Measurements from ENCODE around the gene ATP13A3.
A peak's percentile ranks its signal among the peaks of the same experiment; 100 is the strongest.
"Not testable (repeated sequence)": the region's sequence is repeated elsewhere in the genome, so short reads cannot be mapped to it uniquely, and the experiment has no call there.

The ATP13A3 gene

DNA sequence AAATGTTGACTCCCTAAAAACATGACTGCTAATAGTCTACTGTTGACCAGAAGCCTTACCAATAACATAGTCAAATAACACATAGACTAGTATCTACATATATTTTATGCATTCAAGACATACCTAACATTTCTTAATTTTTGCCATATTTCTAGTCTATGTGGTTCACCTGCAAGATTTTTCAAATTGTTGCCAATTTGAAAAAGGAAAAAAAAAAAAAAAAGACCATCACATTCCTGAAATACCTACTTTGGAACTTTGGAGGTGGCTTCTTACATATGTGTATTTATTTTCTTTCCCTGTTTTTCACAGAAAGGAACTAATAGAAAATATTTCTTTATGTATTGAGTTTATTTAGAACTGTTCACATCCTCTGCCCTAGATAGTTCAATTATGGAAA lies 13.4 kb upstream of the ATP13A3 start:
- TF ChIP-seq, protein P1, sequence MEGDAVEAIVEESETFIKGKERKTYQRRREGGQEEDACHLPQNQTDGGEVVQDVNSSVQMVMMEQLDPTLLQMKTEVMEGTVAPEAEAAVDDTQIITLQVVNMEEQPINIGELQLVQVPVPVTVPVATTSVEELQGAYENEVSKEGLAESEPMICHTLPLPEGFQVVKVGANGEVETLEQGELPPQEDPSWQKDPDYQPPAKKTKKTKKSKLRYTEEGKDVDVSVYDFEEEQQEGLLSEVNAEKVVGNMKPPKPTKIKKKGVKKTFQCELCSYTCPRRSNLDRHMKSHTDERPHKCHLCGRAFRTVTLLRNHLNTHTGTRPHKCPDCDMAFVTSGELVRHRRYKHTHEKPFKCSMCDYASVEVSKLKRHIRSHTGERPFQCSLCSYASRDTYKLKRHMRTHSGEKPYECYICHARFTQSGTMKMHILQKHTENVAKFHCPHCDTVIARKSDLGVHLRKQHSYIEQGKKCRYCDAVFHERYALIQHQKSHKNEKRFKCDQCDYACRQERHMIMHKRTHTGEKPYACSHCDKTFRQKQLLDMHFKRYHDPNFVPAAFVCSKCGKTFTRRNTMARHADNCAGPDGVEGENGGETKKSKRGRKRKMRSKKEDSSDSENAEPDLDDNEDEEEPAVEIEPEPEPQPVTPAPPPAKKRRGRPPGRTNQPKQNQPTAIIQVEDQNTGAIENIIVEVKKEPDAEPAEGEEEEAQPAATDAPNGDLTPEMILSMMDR (conservative IDR thresholded peaks at IDR 0.05; ENCODE audit: low read length), result no peak
- no peak for DNase-seq (ENCODE audit: low read depth)
- H3K4me3 ChIP-seq (ENCODE audit: low read length), result no peak overlapping the region

- DNase-seq (ENCODE audit: low read depth); H3K4me3 ChIP-seq (ENCODE audit: low read length): not testable (repeated sequence)
Observed at GRCh38 chr3:194499516-194499915, 12.7 kb upstream of the ATP13A3 start.

DNA sequence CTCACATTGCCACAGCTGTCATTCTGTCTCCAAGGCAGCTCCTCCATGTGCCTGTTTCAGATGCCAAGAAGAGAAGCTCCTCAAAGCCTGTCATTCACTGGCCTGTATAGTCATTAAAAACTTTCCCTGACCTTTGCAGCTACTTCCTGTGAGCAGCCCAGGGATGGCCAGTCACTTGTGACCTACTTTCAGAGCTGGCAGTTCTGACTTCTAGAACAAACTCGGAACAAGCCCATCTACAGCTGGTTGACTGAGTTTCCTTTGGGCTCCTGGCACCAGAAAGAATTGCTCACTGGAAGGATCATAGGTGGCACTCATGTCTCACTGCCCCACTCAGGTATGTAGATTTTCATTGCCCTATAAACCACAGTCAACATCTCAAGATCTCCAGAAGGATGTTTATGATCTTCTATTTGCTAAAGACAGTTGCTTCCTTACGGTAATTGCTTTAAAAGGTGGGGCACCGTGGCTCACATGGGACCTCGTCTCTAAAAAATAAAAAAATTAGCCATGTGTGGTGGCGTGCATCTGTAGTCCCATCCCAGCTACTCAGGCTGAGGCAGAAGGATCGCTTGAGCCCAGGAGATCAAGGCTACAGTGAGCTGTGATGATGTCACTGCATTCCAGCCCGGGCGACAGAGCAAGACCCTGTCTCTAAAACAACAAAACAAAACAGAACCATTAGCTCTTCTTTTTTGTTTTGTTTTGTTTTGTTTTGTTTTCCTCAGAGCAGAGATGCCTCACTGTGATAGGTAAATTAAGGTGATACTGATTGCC lies 11.2 kb upstream of the ATP13A3 start:
- peak; percentile 55 for DNase-seq (ENCODE audit: low read depth)
- H3K4me3 ChIP-seq (ENCODE audit: low read length), result no peak overlapping the region
- TF ChIP-seq, protein P1 (conservative IDR thresholded peaks at IDR 0.05; ENCODE audit: low read length), result no peak

GRCh38 chr3:194496217-194496919 lies 9.6 kb upstream of the ATP13A3 start:
- H3K4me3 ChIP-seq (ENCODE audit: low read length), result no peak overlapping the region
- no peak for DNase-seq (ENCODE audit: low read depth)
- TF ChIP-seq, protein P1 (conservative IDR thresholded peaks at IDR 0.05; ENCODE audit: low read length), result no peak

DNA sequence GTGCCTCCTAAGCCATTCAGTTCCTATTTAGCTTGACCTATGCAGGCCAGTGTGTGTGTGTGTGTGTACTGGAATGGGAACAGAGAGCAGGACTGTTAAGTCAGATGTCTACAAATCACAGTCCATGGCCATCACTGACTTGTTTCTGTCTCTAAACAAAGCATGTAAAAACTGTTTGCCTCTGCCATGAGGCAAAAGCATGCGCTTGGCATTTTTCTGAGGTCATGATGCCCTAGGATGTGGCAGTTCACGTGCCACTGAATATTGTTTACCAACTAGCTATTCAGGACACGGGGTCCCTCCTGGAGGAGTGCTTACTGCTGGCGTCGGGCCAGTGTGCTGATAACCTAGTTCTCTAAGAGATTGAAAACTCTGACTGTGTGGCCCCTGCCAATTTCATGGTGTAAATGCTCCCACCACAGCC lies 8.2 kb upstream of the ATP13A3 start:
- DNase-seq (ENCODE audit: low read depth), result no peak
- H3K4me3 ChIP-seq (ENCODE audit: low read length), result no peak overlapping the region
- TF ChIP-seq, protein P1 (conservative IDR thresholded peaks at IDR 0.05; ENCODE audit: low read length), result no peak

GRCh38 chr3:194493995-194494927 lies 7.5 kb upstream of the ATP13A3 start:
- DNase-seq (ENCODE audit: low read depth), result peak; percentile 92
- not testable (repeated sequence) for H3K4me3 ChIP-seq (ENCODE audit: low read length)

DNA sequence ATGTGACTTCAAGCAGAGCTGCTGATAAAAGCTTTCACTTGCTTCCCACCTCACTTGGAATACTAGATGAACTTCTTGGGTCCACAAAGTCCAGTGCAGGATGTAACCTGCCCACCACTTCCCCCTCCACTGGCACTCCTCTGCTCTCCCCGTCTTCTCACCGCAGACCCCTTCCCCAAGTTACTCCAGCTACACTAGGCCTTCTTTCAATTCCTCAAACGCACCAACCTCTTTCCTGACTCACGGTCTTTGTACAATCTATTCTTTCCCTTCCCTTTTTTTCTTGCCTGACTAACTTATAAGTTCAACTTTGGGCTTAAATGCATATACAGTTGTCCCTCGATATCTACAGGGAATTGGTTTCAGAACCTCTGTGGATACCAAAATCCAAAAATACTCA lies 5.2 kb upstream of the ATP13A3 start:
- DNase-seq (ENCODE audit: low read depth), result no peak
- no peak overlapping the region for H3K4me3 ChIP-seq (ENCODE audit: low read length)
- TF ChIP-seq, protein P1 (conservative IDR thresholded peaks at IDR 0.05; ENCODE audit: low read length), result no peak
